Loucy (cell line): ENCODE results near the gene SMPDL3A.

Experiments used
- H2AFZ ChIP-seq: fragments of 200-600 bp; sonication (generic); 2 replicates; pipeline ENCODE4 v1.6.0; 2016; ENCODE audit warnings: antibody characterized with exemption, mild to moderate bottlenecking, low read length, moderate library complexity
- H3F3A ChIP-seq: fragments of 200-600 bp; 2 replicates; pipeline ENCODE4 v1.6.0; 2016; ENCODE audit warnings: antibody characterized with exemption, low read depth, mild to moderate bottlenecking
- H3K27me3 ChIP-seq: fragments of 200-600 bp; sonication (generic); 2 replicates; pipeline ENCODE4 v1.6.1; 2014; ENCODE audit warnings: low read length, mild to moderate bottlenecking; ENCODE audit not compliant: insufficient read depth, poor library complexity, severe bottlenecking
- H3K36me3 ChIP-seq: fragments of 200-600 bp; sonication (generic); 2 replicates; pipeline ENCODE4 v1.6.1; 2016; ENCODE audit warnings: low read length; ENCODE audit not compliant: insufficient read depth
- H3K4me1 ChIP-seq: fragments of 200-600 bp; sonication (generic); 2 replicates; pipeline ENCODE4 v1.5.1; 2014; ENCODE audit warnings: low read length, mild to moderate bottlenecking; ENCODE audit not compliant: insufficient read depth, poor library complexity, severe bottlenecking
- H3K4me2 ChIP-seq: fragments of 200-600 bp; sonication (generic); 2 replicates; pipeline ENCODE4 v1.6.0; 2014; ENCODE audit warnings: antibody characterized with exemption, low read length, low read depth, mild to moderate bottlenecking; ENCODE audit not compliant: poor library complexity, severe bottlenecking
- H3K4me3 ChIP-seq: fragments of 200-600 bp; sonication (generic); 2 replicates; pipeline ENCODE4 v1.5.1; 2014; ENCODE audit warnings: low read length, mild to moderate bottlenecking, mixed read lengths; ENCODE audit not compliant: poor library complexity, severe bottlenecking
- H3K79me2 ChIP-seq: fragments of 200-600 bp; sonication (generic); 2 replicates; pipeline ENCODE4 v1.6.1; 2014; ENCODE audit warnings: low read length; ENCODE audit not compliant: insufficient read depth
- H3K9ac ChIP-seq: fragments of 200-600 bp; sonication (generic); 2 replicates; pipeline ENCODE4 v1.6.0; 2014; ENCODE audit warnings: mild to moderate bottlenecking, low read depth, low read length, moderate library complexity; ENCODE audit not compliant: poor library complexity, severe bottlenecking
- H3K9me2 ChIP-seq: fragments of 200-600 bp; sonication (generic); replicated peaks from 2 replicates; pipeline ENCODE4 v1.6.1; 2016; ENCODE audit warnings: low read depth, low read length, mixed read lengths
- H3K9me3 ChIP-seq: fragments of 200-600 bp; sonication (generic); 2 replicates; pipeline ENCODE4 v1.6.1; 2014; ENCODE audit warnings: mild to moderate bottlenecking, antibody characterized with exemption, low read length, low read depth; ENCODE audit not compliant: insufficient read depth
- H4K20me1 ChIP-seq: fragments of 200-600 bp; sonication (generic); 2 replicates; pipeline ENCODE4 v1.6.0; 2014; ENCODE audit warnings: antibody characterized with exemption, low read length, mild to moderate bottlenecking; ENCODE audit not compliant: insufficient read depth, poor library complexity, severe bottlenecking
- CTCF ChIP-seq: fragments of 200-600 bp; sonication (generic); conservative IDR thresholded peaks from 2 replicates; pipeline ENCODE4 v1.5.1; 2014; ENCODE audit warnings: mild to moderate bottlenecking, antibody characterized with exemption, low read length
- EZH2phosphoT487 ChIP-seq: fragments of 200-600 bp; IDR thresholded peaks from 2 replicates; pipeline ENCODE4 v1.6.1; 2018; ENCODE audit warnings: antibody characterized with exemption, mild to moderate bottlenecking, moderate library complexity, borderline replicate concordance

Gene SMPDL3A

GRCh38 chr6:122829456-122829855 lies 40.4 kb downstream of the SMPDL3A start:
- H3K27me3 ChIP-seq: no peaks in the 10 kb centered on the region
- H3K9ac ChIP-seq: no peak overlapping the region
- H3F3A ChIP-seq: no peaks in the 10 kb centered on the region
- no peaks in the 10 kb centered on the region for H3K36me3 ChIP-seq
- no peaks in the 10 kb centered on the region for H3K9me3 ChIP-seq
- no peaks in the 10 kb centered on the region for H3K79me2 ChIP-seq
- no peak overlapping the region for H2AFZ ChIP-seq
- H3K4me2 ChIP-seq: no peak overlapping the region
- no peaks in the 10 kb centered on the region for H3K4me1 ChIP-seq
- H4K20me1 ChIP-seq: no peaks in the 10 kb centered on the region
- TF ChIP-seq CTCF (no peak), EZH2phosphoT487 (no peak)
- H3K4me3 ChIP-seq: no peak overlapping the region
- no peaks in the 10 kb centered on the region for H3K9me2 ChIP-seq

GRCh38 chr6:122831511-122831910 lies 42.5 kb downstream of the SMPDL3A start:
- no peak overlapping the region for H2AFZ ChIP-seq
- TF ChIP-seq EZH2phosphoT487 (no peak), CTCF (no peak)
- no peak overlapping the region for H3K4me3 ChIP-seq
- H3F3A ChIP-seq: no peaks in the 10 kb centered on the region
- no peaks in the 10 kb centered on the region for H3K36me3 ChIP-seq
- no peak overlapping the region for H3K9ac ChIP-seq
- no peaks in the 10 kb centered on the region for H4K20me1 ChIP-seq
- H3K27me3 ChIP-seq: no peaks in the 10 kb centered on the region
- no peaks in the 10 kb centered on the region for H3K9me2 ChIP-seq
- H3K9me3 ChIP-seq: no peaks in the 10 kb centered on the region
- no peaks in the 10 kb centered on the region for H3K79me2 ChIP-seq
- no peak overlapping the region for H3K4me2 ChIP-seq
- H3K4me1 ChIP-seq: no peaks in the 10 kb centered on the region

- Histone ChIP-seq H3K9me3 (no peaks in the 10 kb centered on the region), H4K20me1 (no peaks in the 10 kb centered on the region), H3K9me2 (no peaks in the 10 kb centered on the region), H3K9ac (no peak overlapping the region), H3K27me3 (no peaks in the 10 kb centered on the region), H3K4me3 (no peak overlapping the region), H2AFZ (no peak overlapping the region), H3K36me3 (no peaks in the 10 kb centered on the region), H3K79me2 (no peaks in the 10 kb centered on the region), H3K4me1 (no peaks in the 10 kb centered on the region), H3K4me2 (no peak overlapping the region), H3F3A (no peaks in the 10 kb centered on the region)
- no peak for TF ChIP-seq EZH2phosphoT487
- TF ChIP-seq CTCF: no peak
These were observed 43.4 kb downstream of the SMPDL3A start for GRCh38 chr6:122832459-122832858.
